AG04450 (cell line): ENCODE results near the gene JPH4. TPM values are rescaled to one million over a fixed set of nuclear protein-coding genes. Genes with fewer than 3 reads are reported as not detected.

Experiments used
- CTCF ChIA-PET: fragments of 300-600, 350-600 bp; formaldehyde crosslinking; extraction: SDS; loops from one replicate; lab custom pipeline; 2022; ENCODE audit warnings: antibody characterized with exemption, inconsistent platforms; lab: Charles Lee
- POLR2A ChIA-PET: fragments of 350-600 bp; formaldehyde crosslinking; extraction: SDS; loops from one replicate; lab custom pipeline; 2021; ENCODE audit warnings: antibody characterized with exemption, inconsistent platforms; lab: Yijun Ruan, JAX
- DNase-seq: peaks from one replicate; pipeline ENCODE4 v3.0.0-alpha.2; 2011; ENCODE audit warnings: low read depth, low spot score
- H3K27ac ChIP-seq: one replicate; pipeline ENCODE4 v1.5.1; 2012; ENCODE audit warnings: low read depth, low read length, control low read depth
- H3K27me3 ChIP-seq: one replicate; pipeline ENCODE4 v1.6.0; 2012; ENCODE audit warnings: low read length; ENCODE audit not compliant: control insufficient read depth, insufficient read depth
- H3K4me3 ChIP-seq: 2 replicates; pipeline ENCODE4 v1.5.1; 2011; ENCODE audit warnings: mild to moderate bottlenecking, low read depth, low read length, control low read depth
- H3K9me3 ChIP-seq: 2 replicates; pipeline ENCODE4 v1.5.1; 2012; ENCODE audit warnings: low read length; ENCODE audit not compliant: control insufficient read depth, insufficient read depth
- CTCF ChIP-seq: IDR thresholded peaks from 2 replicates; pipeline ENCODE4 v1.5.1; 2011; ENCODE audit warnings: low read depth, low read length, control low read depth, inconsistent platforms
- polyA plus RNA-seq: library from polyadenylated mRNA; depleted of rRNA; stranded (reverse); fragments of >200 nt; gene quantifications from 2 replicates; pipeline ENCODE4 v1.2.3, GENCODE V29; 2011

Gene JPH4
- polyA plus RNA-seq, 1 experiment: not detected

GRCh38 chr14:23546450-23547035 is 32.0 kb downstream of the JPH4 start:
- POLR2A ChIA-PET: no interaction called here
- CTCF ChIA-PET: interaction anchor here (0.7 to 1.2 kb wide), 2 partner anchors 13 to 17 kb away, joined by 3 to 4 read pairs; no protein-coding TSS in a partner anchor
- H3K9me3 ChIP-seq: no peaks in the 10 kb centered on the region
- no peak overlapping the region for H3K27ac ChIP-seq
- peaks cover 41% of the 10 kb centered on the region for H3K27me3 ChIP-seq
- TF ChIP-seq CTCF: no peak
- no peak for DNase-seq
- no peak overlapping the region for H3K4me3 ChIP-seq

- Histone ChIP-seq H3K27ac (no peak overlapping the region), H3K9me3 (no peaks in the 10 kb centered on the region), H3K4me3 (no peak overlapping the region), H3K27me3 (peaks cover 41% of the 10 kb centered on the region)
- TF ChIP-seq CTCF: no peak
- DNase-seq: no peak
- ChIA-PET POLR2A (no interaction called here), CTCF (interaction anchor here (0.8 to 1.2 kb wide), 2 partner anchors 14 to 18 kb away, joined by 3 to 7 read pairs; no protein-coding TSS in a partner anchor)
Observed at GRCh38 chr14:23545740-23546365, 32.7 kb downstream of the JPH4 start.

- Histone ChIP-seq H3K4me3 (no peak overlapping the region), H3K27ac (no peak overlapping the region), H3K27me3 (peaks cover 30% of the 10 kb centered on the region), H3K9me3 (no peaks in the 10 kb centered on the region)
- DNase-seq: no peak
- TF ChIP-seq CTCF: no peak
- ChIA-PET CTCF (interaction anchor here (0.9 kb wide), 1 partner anchor 16 kb away, joined by 4 read pairs; no protein-coding TSS in a partner anchor), POLR2A (no interaction called here)
Observed at GRCh38 chr14:23544511-23545447, 33.8 kb downstream of the JPH4 start.

GRCh38 chr14:23543403-23543802 is 35.2 kb downstream of the JPH4 start:
- DNase-seq: no peak
- Histone ChIP-seq H3K9me3 (no peaks in the 10 kb centered on the region), H3K27ac (no peak overlapping the region), H3K4me3 (no peak overlapping the region), H3K27me3 (peaks cover 19% of the 10 kb centered on the region)
- CTCF ChIA-PET: interaction anchor here (1.2 kb wide), 1 partner anchor 16 kb away, joined by 9 read pairs; no protein-coding TSS in a partner anchor
- no peak for TF ChIP-seq CTCF
- POLR2A ChIA-PET: no interaction called here
